Spleen (tissue), 7 donors: ENCODE measurements around the gene CLEC16A.

Experiments
- CTCF ChIP-seq, 11 experiments: fragments of 200-600 bp in 7 of 11; fragments of 450-650 bp in 4 of 11; sonication (generic) in 4 of 11; IDR thresholded peaks in 8 of 11; conservative IDR thresholded peaks in 3 of 11; 1 replicate in 7 of 11; 2 replicates in 4 of 11; pipeline versions ENCODE4 v1.4.0 to v1.8.0; 2016 to 2021; ENCODE audit warnings: antibody characterized with exemption in 11 of 11, inconsistent platforms in 4 of 11, mild to moderate bottlenecking in 1 of 11
- POLR2A ChIP-seq, 3 donors: fragments of 450-650 bp; IDR thresholded peaks; one replicate each; pipeline ENCODE4 v1.5.1; 2017; ENCODE audit warnings: antibody characterized with exemption in 3 of 3, mild to moderate bottlenecking in 1 of 3
- POLR2AphosphoS5 ChIP-seq, 3 donors: sonication (generic); formaldehyde crosslinking; IDR thresholded peaks; one replicate each; pipeline ENCODE4 v1.5.1; 2017; ENCODE audit warnings: antibody characterized with exemption in 3 of 3
- donor health status: DM: no; HTN: no; CAD: no; lungs with moderate emphysema.
- donor health status: DM: no; HTN: no; CAD: no.
- donor health status: DM: no; HTN: no; CAD: no.

DNA sequence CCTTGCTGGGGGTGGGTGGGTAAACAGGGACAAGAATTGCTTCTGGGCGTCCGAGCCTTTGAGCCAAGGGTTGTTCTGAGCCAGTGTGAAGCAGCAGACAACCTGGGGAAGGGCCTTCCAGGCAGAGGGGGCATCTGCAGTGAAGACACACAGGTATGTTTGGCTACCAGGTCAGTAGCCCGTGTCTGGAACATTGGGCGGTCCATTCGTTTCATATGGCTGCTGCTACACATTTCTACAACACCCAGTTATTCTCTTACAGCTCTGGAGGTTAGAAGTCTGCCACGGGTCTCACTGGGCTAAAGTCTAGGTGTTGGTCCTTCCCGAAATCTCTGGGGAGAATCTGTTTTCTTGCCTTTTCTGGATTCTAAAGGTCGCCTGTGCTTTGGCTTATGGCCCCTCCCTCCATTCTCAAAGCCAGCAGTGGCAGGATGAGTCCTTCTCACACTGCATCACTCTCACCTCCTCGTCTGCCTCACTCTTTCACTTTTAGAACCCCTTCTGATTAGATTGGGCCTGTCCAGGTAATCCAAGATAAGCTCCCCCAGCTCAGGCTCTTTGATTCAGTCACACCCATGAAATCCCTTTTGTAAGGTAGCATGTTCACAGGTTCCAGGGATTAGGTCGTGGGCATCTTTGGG is 136.1 kb downstream of the CLEC16A start:
- TF ChIP-seq CTCF (IDR thresholded peaks at IDR 0.05 in 8 of 11, conservative IDR thresholded peaks at IDR 0.05 in 3 of 11) (no peak), POLR2A (IDR thresholded peaks at IDR 0.05) (peak in 1 of 3 donors; percentile 12), POLR2AphosphoS5 (IDR thresholded peaks at IDR 0.05) (peak in 1 of 3 donors; percentile 75)
